Measurements from ENCODE around the gene PRND.

DNA sequence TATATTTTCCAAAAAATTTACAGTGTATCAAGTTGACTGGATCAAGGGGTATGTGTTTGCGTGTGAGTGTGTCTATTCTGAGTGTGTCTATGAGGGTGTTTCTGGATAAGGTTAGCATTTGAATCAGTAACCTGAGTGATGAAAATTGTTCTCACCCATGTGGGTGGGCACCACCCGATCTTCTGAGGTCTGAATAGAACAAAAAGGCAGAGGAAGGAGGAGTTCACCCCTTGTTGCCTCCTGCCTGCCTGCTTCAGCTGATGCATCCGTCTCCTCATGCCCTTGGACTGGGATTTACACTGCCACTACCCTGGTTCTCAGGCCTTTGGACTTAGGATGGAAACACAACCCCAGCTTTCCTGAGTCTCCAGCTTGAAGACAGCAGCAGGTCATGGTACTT, 13.7 kb upstream of the PRND start:
- TF ChIP-seq ZNF384 (IDR thresholded peaks at IDR 0.05; ENCODE audit: borderline replicate concordance, low read depth, low read length), result no peak
- no peak for TF ChIP-seq RCOR1 (conservative IDR thresholded peaks at IDR 0.05; ENCODE audit: low read depth, low read length)
- TF ChIP-seq, protein P1, sequence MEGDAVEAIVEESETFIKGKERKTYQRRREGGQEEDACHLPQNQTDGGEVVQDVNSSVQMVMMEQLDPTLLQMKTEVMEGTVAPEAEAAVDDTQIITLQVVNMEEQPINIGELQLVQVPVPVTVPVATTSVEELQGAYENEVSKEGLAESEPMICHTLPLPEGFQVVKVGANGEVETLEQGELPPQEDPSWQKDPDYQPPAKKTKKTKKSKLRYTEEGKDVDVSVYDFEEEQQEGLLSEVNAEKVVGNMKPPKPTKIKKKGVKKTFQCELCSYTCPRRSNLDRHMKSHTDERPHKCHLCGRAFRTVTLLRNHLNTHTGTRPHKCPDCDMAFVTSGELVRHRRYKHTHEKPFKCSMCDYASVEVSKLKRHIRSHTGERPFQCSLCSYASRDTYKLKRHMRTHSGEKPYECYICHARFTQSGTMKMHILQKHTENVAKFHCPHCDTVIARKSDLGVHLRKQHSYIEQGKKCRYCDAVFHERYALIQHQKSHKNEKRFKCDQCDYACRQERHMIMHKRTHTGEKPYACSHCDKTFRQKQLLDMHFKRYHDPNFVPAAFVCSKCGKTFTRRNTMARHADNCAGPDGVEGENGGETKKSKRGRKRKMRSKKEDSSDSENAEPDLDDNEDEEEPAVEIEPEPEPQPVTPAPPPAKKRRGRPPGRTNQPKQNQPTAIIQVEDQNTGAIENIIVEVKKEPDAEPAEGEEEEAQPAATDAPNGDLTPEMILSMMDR (IDR thresholded peaks at IDR 0.05 in 2 of 3, conservative IDR thresholded peaks at IDR 0.05 in 1 of 3; ENCODE audit: control insufficient read depth in 2 of 3, extremely low read depth in 1 of 3, insufficient read depth in 1 of 3, low read depth in 3 of 3, low read length in 3 of 3), result no peak
- TF ChIP-seq E2F4 (IDR thresholded peaks at IDR 0.05; ENCODE audit: low read depth, low read length), result no peak
